GM12878 (cell line): ENCODE measurements around the gene KLF9.

ENCODE experiments used
- TAF1 ChIP-seq: IDR thresholded peaks from 2 replicates; pipeline ENCODE4 v1.6.1; 2011; ENCODE audit warnings: mild to moderate bottlenecking, low read depth, low read length, borderline replicate concordance
- TF ChIP-seq, protein P1 (sequence below): fragments of 450-650 bp; IDR thresholded peaks from 2 replicates; pipeline ENCODE4 v1.6.1; 2016; ENCODE audit warnings: mild to moderate bottlenecking

DNA sequence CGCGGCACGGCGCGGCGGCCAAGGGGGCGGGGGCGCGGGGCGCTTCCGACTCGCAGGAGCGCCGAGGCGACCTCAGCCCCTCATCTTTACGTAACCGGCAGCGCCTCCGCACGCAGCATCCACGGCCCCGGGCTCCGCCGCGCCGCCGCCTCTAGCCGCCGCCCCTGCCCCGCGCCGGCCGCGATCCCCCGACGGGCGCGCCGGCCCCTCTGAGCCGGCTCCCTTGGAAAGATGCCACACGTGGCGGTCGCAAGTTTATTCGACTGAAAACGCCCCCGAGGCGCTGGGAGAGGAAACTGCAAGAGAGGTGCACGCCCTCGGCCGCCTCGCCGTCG, 1.0 kb downstream of the KLF9 start:
- TF ChIP-seq, protein P1, sequence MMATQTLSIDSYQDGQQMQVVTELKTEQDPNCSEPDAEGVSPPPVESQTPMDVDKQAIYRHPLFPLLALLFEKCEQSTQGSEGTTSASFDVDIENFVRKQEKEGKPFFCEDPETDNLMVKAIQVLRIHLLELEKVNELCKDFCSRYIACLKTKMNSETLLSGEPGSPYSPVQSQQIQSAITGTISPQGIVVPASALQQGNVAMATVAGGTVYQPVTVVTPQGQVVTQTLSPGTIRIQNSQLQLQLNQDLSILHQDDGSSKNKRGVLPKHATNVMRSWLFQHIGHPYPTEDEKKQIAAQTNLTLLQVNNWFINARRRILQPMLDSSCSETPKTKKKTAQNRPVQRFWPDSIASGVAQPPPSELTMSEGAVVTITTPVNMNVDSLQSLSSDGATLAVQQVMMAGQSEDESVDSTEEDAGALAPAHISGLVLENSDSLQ: no peak
- TF ChIP-seq TAF1: no peak
